Naive thymus-derived CD4-positive, alpha-beta T cell (primary cell): ENCODE results near the gene IGIP. TPM values are rescaled to one million over a fixed set of nuclear protein-coding genes. Genes with fewer than 3 reads are reported as not detected.

ENCODE experiments used
- ATAC-seq: fragments of 150-1000 bp; cut with Tn5 transposase; 2 replicates; pipeline ENCODE4 v1.10.0; 2021; ENCODE audit warnings: mild to moderate bottlenecking, moderate library complexity
- CTCF ChIA-PET: fragments of 350-600 bp; sonication (Branson Sonifier 250); formaldehyde crosslinking; loops from one replicate; lab custom pipeline; 2021; ENCODE audit warnings: antibody characterized with exemption; lab: Charles Lee
- POLR2A ChIA-PET: fragments of 350-600 bp; sonication (Branson Sonifier 250); formaldehyde crosslinking; loops from one replicate; lab custom pipeline; 2021; ENCODE audit warnings: antibody characterized with exemption, inconsistent platforms; lab: Charles Lee
- DNase-seq, 9 donors: peaks; one replicate each; pipeline versions ENCODE4 v3.0.0 to v3.0.0-alpha.2; 2020 to 2022; ENCODE audit warnings: mixed read lengths in 1 of 9
- H3K27ac ChIP-seq: one replicate; pipeline ENCODE4 v1.7.0; 2013; ENCODE audit warnings: mild to moderate bottlenecking, low read depth, low read length, moderate library complexity
- H3K27me3 ChIP-seq, 2 donors: one replicate each; pipeline ENCODE4 v1.7.0; 2013; ENCODE audit warnings: low read length in 2 of 2, mild to moderate bottlenecking in 2 of 2, moderate library complexity in 2 of 2; ENCODE audit not compliant: control insufficient read depth in 2 of 2, insufficient read depth in 2 of 2
- H3K36me3 ChIP-seq, 3 experiments: 1 replicate in 2 of 3; 2 replicates in 1 of 3; pipeline ENCODE4 v1.7.0; 2013; ENCODE audit warnings: low read length in 3 of 3, mild to moderate bottlenecking in 3 of 3, moderate library complexity in 1 of 3; ENCODE audit not compliant: insufficient read depth in 3 of 3, control insufficient read depth in 2 of 3
- H3K4me1 ChIP-seq, 2 donors: one replicate each; pipeline ENCODE4 v1.7.0; 2013; ENCODE audit warnings: low read length in 2 of 2, mild to moderate bottlenecking in 2 of 2, moderate library complexity in 1 of 2; ENCODE audit not compliant: control insufficient read depth in 2 of 2, insufficient read depth in 2 of 2
- H3K4me3 ChIP-seq: 2 replicates; pipeline ENCODE4 v1.7.0; 2013; ENCODE audit warnings: mild to moderate bottlenecking, low read length
- H3K9me3 ChIP-seq, 3 experiments: 1 replicate in 2 of 3; 2 replicates in 1 of 3; pipeline ENCODE4 v1.7.0; 2013; ENCODE audit warnings: low read length in 3 of 3; ENCODE audit not compliant: control insufficient read depth in 2 of 3
- H3K27ac Mint-ChIP-seq, 9 donors: one replicate each; pipeline ENCODE4 v1.8.0; 2020 to 2022; ENCODE audit warnings: mixed read lengths in 9 of 9, mild to moderate bottlenecking in 8 of 9, moderate library complexity in 5 of 9, inconsistent platforms in 2 of 9
- H3K27me3 Mint-ChIP-seq, 5 donors: one replicate each; pipeline ENCODE4 v1.8.0; 2021 to 2022; ENCODE audit warnings: mixed read lengths in 5 of 5, mild to moderate bottlenecking in 1 of 5
- H3K36me3 Mint-ChIP-seq, 5 donors: one replicate each; pipeline ENCODE4 v1.8.0; 2020 to 2022; ENCODE audit warnings: mixed read lengths in 5 of 5, mild to moderate bottlenecking in 3 of 5, inconsistent platforms in 1 of 5
- H3K4me1 Mint-ChIP-seq, 7 donors: one replicate each; pipeline ENCODE4 v1.8.0; 2020 to 2022; ENCODE audit warnings: mixed read lengths in 7 of 7, mild to moderate bottlenecking in 3 of 7, inconsistent platforms in 1 of 7
- H3K4me3 Mint-ChIP-seq, 10 donors: one replicate each; pipeline ENCODE4 v1.8.0; 2020 to 2022; ENCODE audit warnings: mild to moderate bottlenecking in 10 of 10, mixed read lengths in 10 of 10, moderate library complexity in 6 of 10, inconsistent platforms in 2 of 10
- H3K9me3 Mint-ChIP-seq, 11 donors: one replicate each; pipeline ENCODE4 v1.8.0; 2020 to 2022; ENCODE audit warnings: mixed read lengths in 11 of 11, mild to moderate bottlenecking in 4 of 11, inconsistent platforms in 1 of 11, moderate library complexity in 1 of 11
- intact Hi-C, 2 donors: fragments of 100-400 bp; cut with micrococcal nuclease; formaldehyde crosslinking; loops; one replicate each; pipeline ENCODE4 v1.15.1; 2023
- polyA plus RNA-seq, 2 donors: library from polyadenylated mRNA; unstranded; fragments of 300-500 nt; fragmentation: Illumina TruSeq; gene quantifications; one replicate each; pipeline ENCODE4 v1.2.3, GENCODE V29; 2021
- total RNA-seq, 6 experiments: library from RNA in 5 of 6; stranded (reverse) in 5 of 6; gene quantifications; 1 replicate in 5 of 6; 2 replicates in 1 of 6; pipeline ENCODE4 v1.2.3 and lab custom pipeline; 2021 to 2026

IGIP gene
- total and polyA plus RNA-seq, 7 experiments from 2014 or later: 0.59 to 15.4 (median 4.7) TPM

DNA sequence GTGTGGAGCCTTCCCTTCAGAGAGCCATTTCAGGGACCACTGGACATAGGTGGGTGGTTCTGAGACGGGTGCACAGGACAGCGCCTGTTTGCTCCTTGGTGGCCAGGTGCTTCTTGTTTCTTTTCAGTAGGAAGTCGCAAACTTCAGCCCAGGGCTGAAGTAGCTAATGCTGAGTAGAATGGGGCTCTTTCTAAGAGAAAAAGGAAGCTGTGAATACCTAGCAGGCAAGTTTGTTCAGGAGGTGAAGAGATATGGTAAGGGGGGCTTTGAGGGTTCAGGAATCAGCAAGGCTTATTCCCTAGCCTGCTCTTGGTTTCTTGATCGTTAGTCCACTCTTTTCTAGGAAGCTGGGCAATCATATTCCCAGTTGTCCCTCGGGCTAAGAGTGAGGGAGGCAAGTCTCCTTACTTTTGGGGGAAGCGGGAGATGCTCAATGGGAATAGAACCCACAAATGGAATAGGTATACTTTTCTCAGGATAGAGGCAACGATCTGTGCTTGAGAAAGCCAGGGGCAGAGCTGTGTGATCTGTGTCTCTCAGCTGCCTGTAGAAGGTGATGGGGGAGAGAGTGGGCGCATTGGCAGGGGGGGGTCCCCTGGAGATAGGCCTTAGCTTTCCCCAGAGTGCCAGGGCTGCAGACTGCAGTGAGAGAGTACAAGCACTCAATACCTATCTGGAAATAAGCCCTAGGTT lies 13.7 kb upstream of the IGIP start:
- Histone ChIP-seq H3K4me3 (no peak overlapping the region), H3K36me3 (peaks cover 0 to 4% (median 0%) of the 10 kb centered on the region in 3 experiments), H3K4me1 (peaks cover 33 to 49% of the 10 kb centered on the region in 2 donors), H3K9me3 (no peaks in the 10 kb centered on the region), H3K27me3 (peaks cover 0 to 7% of the 10 kb centered on the region in 2 donors), H3K27ac (peak overlapping the region; percentile 9)
- no peak for ATAC-seq
- H3K27ac Mint-ChIP-seq: peak overlapping the region in 8 of 9 donors; percentile 38 to 92 (median 84)
- H3K4me3 Mint-ChIP-seq: peak overlapping the region; percentile 42 to 97 (median 88)
- intact Hi-C loops: loop anchor here (2.0 to 10.0 kb wide), 9 partner anchors 233 to 1757 kb away; partner anchors contain the start of genes DIAPH1 (in 1 of the 2), EGR1 (in 1 of the 2), HBEGF (in 1 of the 2) and IK (in 1 of the 2)
- POLR2A ChIA-PET: interaction anchor here (0.6 to 8.1 kb wide), 6 partner anchors 6 to 1800 kb away, joined by 3 to 60 read pairs (median 4); no protein-coding TSS in a partner anchor
- peaks cover 0 to 7% (median 0%) of the 10 kb centered on the region in 11 donors for H3K9me3 Mint-ChIP-seq
- CTCF ChIA-PET: interaction anchor here (5.2 kb wide), 1 partner anchor 32 kb away, joined by 30 read pairs; no protein-coding TSS in a partner anchor
- peaks cover 44 to 87% (median 64%) of the 10 kb centered on the region in 7 donors for H3K4me1 Mint-ChIP-seq
- DNase-seq: no peak
- H3K36me3 Mint-ChIP-seq: peaks cover 0 to 4% (median 0%) of the 10 kb centered on the region in 5 donors
- peaks cover 0 to 49% (median 4%) of the 10 kb centered on the region in 5 donors for H3K27me3 Mint-ChIP-seq

GRCh38 chr5:140112685-140113179 lies 13.0 kb upstream of the IGIP start:
- no peak for DNase-seq
- POLR2A ChIA-PET: interaction anchor here (0.6 to 8.1 kb wide), 9 partner anchors 7 to 1800 kb away, joined by 3 to 60 read pairs (median 4); partner anchors contain the start of gene FAM53C
- Mint-ChIP-seq H3K9me3 (peaks cover 0 to 5% (median 0%) of the 10 kb centered on the region in 11 donors), H3K4me3 (peak overlapping the region; percentile 83 to 97 (median 94)), H3K4me1 (peaks cover 48 to 91% (median 68%) of the 10 kb centered on the region in 7 donors), H3K27ac (peak overlapping the region; percentile 58 to 96 (median 88)), H3K27me3 (peaks cover 0 to 47% (median 4%) of the 10 kb centered on the region in 5 donors), H3K36me3 (peaks cover 0 to 4% (median 0%) of the 10 kb centered on the region in 5 donors)
- Histone ChIP-seq H3K4me1 (peaks cover 37 to 53% of the 10 kb centered on the region in 2 donors), H3K36me3 (peaks cover 0 to 4% (median 0%) of the 10 kb centered on the region in 3 experiments), H3K9me3 (no peaks in the 10 kb centered on the region), H3K4me3 (peak overlapping the region; percentile 77), H3K27ac (peak overlapping the region; percentile 89), H3K27me3 (peaks cover 0 to 7% of the 10 kb centered on the region in 2 donors)
- ATAC-seq: no peak
- intact Hi-C loops: loop anchor here (5.0 to 10.0 kb wide), 8 partner anchors 232 to 1758 kb away; partner anchors contain the start of genes DIAPH1 (in 1 of the 2), EGR1 (in 1 of the 2), HBEGF (in 1 of the 2) and KDM3B (in 1 of the 2)
- CTCF ChIA-PET: interaction anchor here (5.2 kb wide), 1 partner anchor 32 kb away, joined by 30 read pairs; no protein-coding TSS in a partner anchor

- H3K27ac Mint-ChIP-seq: peak overlapping the region; percentile 88 to 99 (median 95)
- peaks cover 0 to 4% (median 0%) of the 10 kb centered on the region in 11 donors for H3K9me3 Mint-ChIP-seq
- H3K36me3 ChIP-seq: peaks cover 0 to 4% (median 0%) of the 10 kb centered on the region in 3 experiments
- intact Hi-C loops: loop anchor here (5.0 to 10.0 kb wide), 8 partner anchors 232 to 1758 kb away; partner anchors contain the start of genes DIAPH1 (in 1 of the 2), EGR1 (in 1 of the 2), HBEGF (in 1 of the 2) and KDM3B (in 1 of the 2)
- ChIA-PET CTCF (interaction anchor here (5.2 kb wide), 1 partner anchor 31 kb away, joined by 30 read pairs; no protein-coding TSS in a partner anchor), POLR2A (interaction anchor here (0.7 to 8.1 kb wide), 10 partner anchors 7 to 1776 kb away, joined by 3 to 60 read pairs (median 4); partner anchors contain the start of genes CYSTM1 and FAM53C)
- peak overlapping the region; percentile 86 to 97 (median 94) for H3K4me3 Mint-ChIP-seq
- peaks cover 0 to 48% (median 4%) of the 10 kb centered on the region in 5 donors for H3K27me3 Mint-ChIP-seq
- H3K4me1 Mint-ChIP-seq: peaks cover 52 to 95% (median 73%) of the 10 kb centered on the region in 7 donors
- DNase-seq (peak in 7 of 9 donors; percentile 8 to 49 (median 24)), ATAC-seq (no peak)
- peaks cover 42 to 58% of the 10 kb centered on the region in 2 donors for H3K4me1 ChIP-seq
- H3K9me3 ChIP-seq: no peaks in the 10 kb centered on the region
- peak overlapping the region; percentile 89 for H3K27ac ChIP-seq
- peak overlapping the region; percentile 77 for H3K4me3 ChIP-seq
- H3K36me3 Mint-ChIP-seq: peaks cover 0 to 4% (median 0%) of the 10 kb centered on the region in 5 donors
- H3K27me3 ChIP-seq: peaks cover 0 to 7% of the 10 kb centered on the region in 2 donors
Measured at GRCh38 chr5:140113180-140113698, 12.5 kb upstream of the IGIP start.

- Histone ChIP-seq H3K9me3 (no peaks in the 10 kb centered on the region), H3K36me3 (peaks cover 0 to 4% (median 0%) of the 10 kb centered on the region in 3 experiments), H3K4me3 (peak within 1 kb of the TSS; percentile 77), H3K27ac (peak within 1 kb of the TSS; percentile 89), H3K27me3 (peaks cover 0 to 7% of the 10 kb centered on the region in 2 donors), H3K4me1 (peaks cover 46 to 57% of the 10 kb centered on the region in 2 donors)
- Mint-ChIP-seq H3K4me3 (peak within 1 kb of the TSS; percentile 86 to 97 (median 94)), H3K27ac (peak within 1 kb of the TSS; percentile 88 to 99 (median 95)), H3K27me3 (peaks cover 0 to 46% (median 4%) of the 10 kb centered on the region in 5 donors), H3K4me1 (peaks cover 53 to 95% (median 77%) of the 10 kb centered on the region in 7 donors), H3K36me3 (peaks cover 0 to 4% (median 0%) of the 10 kb centered on the region in 5 donors), H3K9me3 (peaks cover 0 to 4% (median 0%) of the 10 kb centered on the region in 11 donors)
- ATAC-seq (peak; percentile 93), DNase-seq (peak; percentile 94 to 98 (median 97))
- ChIA-PET POLR2A (interaction anchor here (0.9 to 8.1 kb wide), 9 partner anchors 8 to 1776 kb away, joined by 3 to 60 read pairs (median 5); partner anchors contain the start of genes CYSTM1 and FAM53C), CTCF (interaction anchor here (0.6 to 5.2 kb wide), 2 partner anchors 31 to 42 kb away, joined by 3 to 30 read pairs; no protein-coding TSS in a partner anchor)
- intact Hi-C loops: loop anchor here (1.0 to 10.0 kb wide), 16 partner anchors 10 to 1759 kb away; partner anchors contain the start of genes CYSTM1 (in 2 of the 2), ANKHD1 (in 1 of the 2), DIAPH1 (in 1 of the 2) and EGR1 (in 1 of the 2)
Measured at GRCh38 chr5:140113699-140114263, 12.0 kb upstream of the IGIP start, which contains the start of gene PURA. Gene PURA (plus strand): TSS chr5:140114109. CDS start chr5:140114182, 73 bp downstream.

GRCh38 chr5:140114341-140115185 lies 11.2 kb upstream of the IGIP start:
- H3K4me1 ChIP-seq: peaks cover 41 to 50% of the 10 kb centered on the region in 2 donors
- DNase-seq: peak; percentile 33 to 59 (median 51)
- CTCF ChIA-PET: interaction anchor here (0.6 to 5.2 kb wide), 2 partner anchors 30 to 42 kb away, joined by 3 to 30 read pairs; no protein-coding TSS in a partner anchor

More at GRCh38 chr5:140114341-140115185, 11.2 kb upstream of the IGIP start:
- H3K36me3 Mint-ChIP-seq: peaks cover 0 to 4% (median 0%) of the 10 kb centered on the region in 5 donors
- peaks cover 0 to 38% (median 0%) of the 10 kb centered on the region in 5 donors for H3K27me3 Mint-ChIP-seq
- H3K4me3 Mint-ChIP-seq: peak overlapping the region; percentile 86 to 97 (median 94)
- peak; percentile 31 for ATAC-seq
- POLR2A ChIA-PET: interaction anchor here (0.7 to 8.1 kb wide), 11 partner anchors 9 to 266 kb away, joined by 3 to 60 read pairs (median 6); partner anchors contain the start of gene CYSTM1
- H3K4me1 Mint-ChIP-seq: peaks cover 47 to 89% (median 70%) of the 10 kb centered on the region in 7 donors
- peaks cover 0 to 4% (median 0%) of the 10 kb centered on the region in 11 donors for H3K9me3 Mint-ChIP-seq
- Histone ChIP-seq H3K36me3 (peaks cover 0 to 4% (median 0%) of the 10 kb centered on the region in 3 experiments), H3K27ac (peak overlapping the region; percentile 89), H3K27me3 (peaks cover 0 to 7% of the 10 kb centered on the region in 2 donors), H3K4me3 (peak overlapping the region; percentile 65), H3K9me3 (no peaks in the 10 kb centered on the region)
- intact Hi-C loops: loop anchor here (1.0 to 10.0 kb wide), 17 partner anchors 7 to 1760 kb away; partner anchors contain the start of genes CYSTM1 (in 2 of the 2), ANKHD1 (in 1 of the 2), DIAPH1 (in 1 of the 2) and EGR1 (in 1 of the 2)
- peak overlapping the region; percentile 77 to 95 (median 90) for H3K27ac Mint-ChIP-seq
